CD4-positive, alpha-beta T cell treated with Interleukin-10 for 1 hour (primary cell): ENCODE results near the gene S100A1.
A peak's percentile ranks its signal among the peaks of the same experiment; 100 is the strongest.
"Not testable (repeated sequence)": the region's sequence is repeated elsewhere in the genome, so short reads cannot be mapped to it uniquely, and the experiment has no call there.

Experiments used
- DNase-seq: peaks from one replicate; pipeline ENCODE4 v3.0.0-alpha.2; 2020

Gene S100A1

DNA sequence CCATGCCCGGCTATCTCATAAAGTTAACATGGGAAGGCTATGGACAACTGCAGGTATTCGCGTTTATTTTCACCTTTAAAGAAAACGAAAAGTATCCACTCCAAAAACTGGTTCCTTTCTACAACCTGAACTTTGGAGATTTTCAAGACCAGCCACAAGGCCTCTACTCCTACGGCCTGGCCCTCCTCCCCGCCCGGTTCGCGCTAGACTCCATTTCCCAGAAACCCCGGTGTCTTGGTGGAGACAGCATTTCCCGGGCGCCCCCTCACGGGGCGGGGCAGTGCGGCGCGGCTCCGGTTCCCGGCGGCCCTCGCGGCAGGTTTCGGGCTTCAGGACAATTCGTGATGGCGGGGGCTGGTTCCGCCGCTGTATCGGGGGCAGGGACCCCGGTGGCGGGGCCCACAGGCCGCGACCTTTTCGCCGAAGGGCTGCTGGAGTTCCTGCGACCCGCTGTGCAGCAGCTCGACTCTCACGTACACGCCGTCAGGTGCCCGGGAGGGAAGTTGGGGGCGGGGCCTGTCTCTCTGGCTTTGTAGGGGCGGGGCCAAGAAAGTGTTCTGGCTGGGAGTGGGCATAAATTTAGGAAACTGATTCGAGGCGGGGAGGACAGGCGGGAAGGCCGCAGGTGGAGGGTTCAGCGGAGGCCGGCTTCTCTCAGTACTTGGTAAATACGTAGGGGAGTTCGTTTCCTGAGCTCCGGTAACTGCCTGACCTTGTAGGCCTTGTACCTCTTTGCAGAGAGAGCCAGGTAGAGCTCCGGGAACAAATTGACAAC lies 30.4 kb downstream of the S100A1 start, which contains the start of gene SNAPIN:
TSS of gene SNAPIN (plus strand) at position 304 of the 775 bp plus-strand sequence. CDS start at position 345, 41 bp downstream.
- peak; percentile 92 for DNase-seq

- no peak for DNase-seq
Measured at GRCh38 chr1:153659175-153659534, 30.9 kb downstream of the S100A1 start.

GRCh38 chr1:153659656-153660055 lies 31.4 kb downstream of the S100A1 start:
- DNase-seq: no peak

GRCh38 chr1:153661111-153661708 lies 33.0 kb downstream of the S100A1 start:
- DNase-seq: no peak

GRCh38 chr1:153662269-153662668 lies 34.0 kb downstream of the S100A1 start:
- DNase-seq: no peak

DNA sequence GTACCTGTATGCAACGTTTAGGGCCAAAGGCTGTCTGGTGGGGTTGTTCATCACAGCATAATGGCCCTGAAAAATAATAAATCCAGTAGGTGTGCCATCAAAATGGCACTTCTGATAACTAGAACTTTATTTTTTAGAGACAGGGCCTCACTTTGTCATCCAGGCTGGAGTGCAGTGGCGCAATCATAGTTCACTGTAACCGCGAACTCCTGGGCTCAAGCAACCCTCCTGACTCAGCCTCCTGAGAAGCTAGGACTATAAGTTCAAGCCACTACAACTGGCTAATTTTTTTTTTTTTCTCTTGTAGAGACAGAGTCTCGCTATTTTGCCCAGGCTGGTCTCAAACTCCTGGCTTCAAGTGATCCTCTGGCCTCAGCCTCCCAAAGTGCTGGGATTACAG lies 35.0 kb downstream of the S100A1 start:
- no peak for DNase-seq

DNA sequence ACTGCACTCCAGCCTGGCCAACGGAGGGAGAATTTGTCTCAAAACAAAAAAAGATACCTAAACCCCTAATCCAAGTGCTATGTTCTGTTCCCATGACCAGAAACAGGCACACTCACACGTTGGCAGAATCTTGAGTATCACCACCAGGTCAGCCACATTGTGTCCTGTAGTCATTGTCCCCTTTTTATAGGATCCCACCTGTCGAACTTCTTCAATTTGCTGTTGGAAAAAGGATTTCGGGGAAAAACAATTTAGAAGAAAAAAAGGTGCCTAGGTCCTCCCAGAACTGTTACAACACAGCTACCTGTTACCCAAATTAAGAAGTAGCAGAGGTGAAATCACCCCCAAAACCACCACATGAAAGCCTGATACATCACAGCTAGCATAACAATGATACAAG lies 39.2 kb downstream of the S100A1 start:
- no peak for DNase-seq

- not testable (repeated sequence) for DNase-seq
Measured at GRCh38 chr1:153668672-153669071, 40.4 kb downstream of the S100A1 start.

DNA sequence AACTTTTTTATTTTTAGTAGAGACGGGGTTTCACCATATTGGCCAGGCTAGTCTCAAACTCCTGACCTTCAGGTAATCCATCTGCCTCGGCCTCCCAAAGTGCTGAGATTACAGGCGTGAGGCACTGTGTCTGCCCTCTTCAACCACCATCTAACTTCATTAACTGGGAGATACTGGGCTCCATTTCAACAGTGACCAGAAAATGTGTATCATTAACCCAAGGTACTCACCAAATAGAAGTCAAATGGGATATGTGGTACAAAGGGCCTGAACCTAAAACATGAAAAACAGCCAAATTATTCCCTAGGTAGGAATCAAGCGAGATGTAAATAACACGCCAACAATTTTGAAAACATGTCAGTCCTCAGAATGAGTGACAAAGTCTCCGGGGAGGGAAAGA lies 41.4 kb downstream of the S100A1 start:
- no peak for DNase-seq

- DNase-seq: no peak
Measured at GRCh38 chr1:153670257-153670858, 42.1 kb downstream of the S100A1 start.

DNA sequence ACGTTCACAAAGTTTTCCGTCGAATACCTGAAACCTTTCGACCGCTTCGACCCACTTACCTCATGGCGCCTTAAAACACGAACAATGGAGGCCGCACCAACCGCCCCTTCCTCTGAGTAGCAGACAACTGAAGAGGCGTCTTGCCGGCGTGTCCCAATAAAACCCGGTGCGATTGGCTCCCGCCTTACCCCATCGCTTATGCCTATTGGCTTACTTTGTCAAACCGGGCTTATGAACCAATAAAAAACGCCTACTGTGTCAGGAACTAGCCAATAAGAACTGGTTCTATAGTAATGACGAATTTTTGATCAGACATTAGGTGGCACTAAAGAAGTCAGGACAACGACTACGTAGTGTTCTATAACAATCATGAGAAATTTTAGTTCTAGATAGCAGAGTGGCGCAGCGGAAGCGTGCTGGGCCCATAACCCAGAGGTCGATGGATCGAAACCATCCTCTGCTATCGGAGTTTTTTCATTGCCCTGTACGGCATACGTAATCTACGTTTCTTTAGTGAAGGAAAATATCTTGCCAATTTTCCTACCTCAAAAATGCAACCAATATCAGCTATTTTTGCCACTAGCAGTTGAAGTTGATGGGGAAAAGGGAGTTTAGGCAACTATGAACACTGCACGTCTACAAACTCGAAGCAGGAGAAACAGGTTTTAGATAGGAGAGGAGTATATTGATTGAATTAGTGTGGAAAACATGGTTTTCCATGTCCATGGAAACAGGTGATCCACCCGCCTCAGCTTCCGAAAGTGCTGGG lies 42.8 kb downstream of the S100A1 start, which contains the start of gene ILF2:
TSS of gene ILF2 (minus strand) at position 135 of the 769 bp plus-strand sequence. CDS start at position 64, 71 bp downstream.
- peak; percentile 99 for DNase-seq

- DNase-seq: peak; percentile 65
Measured at GRCh38 chr1:153671628-153672353, 43.6 kb downstream of the S100A1 start.

DNA sequence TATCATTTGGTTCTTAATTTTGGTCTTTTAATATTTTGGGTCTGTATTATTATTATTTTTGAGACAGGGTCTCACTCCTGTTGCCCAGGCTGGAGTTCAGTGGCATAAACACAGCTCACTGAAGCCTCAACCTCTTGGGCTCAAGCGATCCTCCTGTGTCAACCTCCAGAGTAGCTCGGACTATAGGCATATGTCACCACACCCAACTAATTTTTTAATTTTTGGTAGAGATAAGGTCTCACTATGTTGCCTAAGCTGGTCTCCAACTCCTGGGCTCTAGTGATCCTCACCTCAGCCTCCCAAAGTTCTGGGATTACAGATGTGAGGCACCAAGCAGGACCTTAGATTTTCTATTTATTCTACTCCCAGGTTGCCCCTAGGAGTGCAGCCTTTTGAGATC lies 45.3 kb downstream of the S100A1 start:
- no peak for DNase-seq

DNA sequence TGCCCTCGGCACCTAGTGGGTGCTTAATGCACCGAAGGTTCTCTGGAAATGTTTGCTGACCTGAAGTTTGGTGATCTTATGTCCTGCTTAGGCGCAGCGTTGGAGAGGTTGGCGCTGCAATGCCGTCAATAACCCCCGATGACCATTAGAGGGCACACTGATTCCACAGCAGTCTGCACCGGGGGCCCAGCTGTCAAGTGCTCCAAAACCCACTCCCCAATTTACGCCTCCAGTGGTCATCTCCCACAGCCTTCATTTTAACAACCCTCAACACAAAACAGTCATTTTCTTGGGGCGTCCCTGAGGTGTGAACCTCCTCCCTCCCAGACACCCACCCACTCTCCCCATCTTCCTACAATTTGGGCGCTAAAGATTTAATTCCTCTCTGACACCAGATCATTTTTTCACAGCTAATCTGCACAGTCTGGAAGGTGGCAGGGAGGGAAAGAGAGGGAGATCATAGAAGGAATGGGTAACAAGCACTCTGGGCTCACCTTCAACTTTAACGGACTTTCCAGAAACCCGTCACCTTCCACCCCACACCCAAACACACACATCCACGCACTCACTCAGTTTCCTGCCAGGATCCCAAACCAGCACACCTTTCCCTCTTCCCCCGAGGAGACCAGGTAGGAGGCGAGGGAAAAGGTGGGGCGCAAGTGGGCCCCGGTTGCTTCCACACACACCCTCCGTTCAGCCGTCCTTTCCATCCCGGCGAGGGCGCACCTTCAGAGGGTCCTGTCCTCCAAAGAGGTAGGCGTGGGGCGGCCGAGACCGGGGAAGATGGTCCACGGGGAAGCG lies 49.7 kb downstream of the S100A1 start:
- peak; percentile 59 for DNase-seq

DNA sequence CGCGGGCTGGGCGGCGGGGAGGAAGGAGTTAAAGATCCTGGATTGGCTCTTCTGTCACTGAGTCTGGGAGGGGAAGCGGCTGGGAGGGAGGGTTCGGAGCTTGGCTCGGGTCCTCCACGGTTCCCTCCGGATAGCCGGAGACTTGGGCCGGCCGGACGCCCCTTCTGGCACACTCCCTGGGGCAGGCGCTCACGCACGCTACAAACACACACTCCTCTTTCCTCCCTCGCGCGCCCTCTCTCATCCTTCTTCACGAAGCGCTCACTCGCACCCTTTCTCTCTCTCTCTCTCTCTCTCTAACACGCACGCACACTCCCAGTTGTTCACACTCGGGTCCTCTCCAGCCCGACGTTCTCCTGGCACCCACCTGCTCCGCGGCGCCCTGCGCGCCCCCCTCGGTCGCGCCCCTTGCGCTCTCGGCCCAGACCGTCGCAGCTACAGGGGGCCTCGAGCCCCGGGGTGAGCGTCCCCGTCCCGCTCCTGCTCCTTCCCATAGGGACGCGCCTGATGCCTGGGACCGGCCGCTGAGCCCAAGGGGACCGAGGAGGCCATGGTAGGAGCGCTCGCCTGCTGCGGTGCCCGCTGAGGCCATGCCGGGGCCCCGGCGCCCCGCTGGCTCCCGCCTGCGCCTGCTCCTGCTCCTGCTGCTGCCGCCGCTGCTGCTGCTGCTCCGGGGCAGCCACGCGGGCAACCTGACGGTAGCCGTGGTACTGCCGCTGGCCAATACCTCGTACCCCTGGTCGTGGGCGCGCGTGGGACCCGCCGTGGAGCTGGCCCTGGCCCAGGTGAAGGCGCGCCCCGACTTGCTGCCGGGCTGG lies 50.5 kb downstream of the S100A1 start, which contains the start of gene NPR1:
TSS of gene NPR1 (plus strand) at position 170 of the 818 bp plus-strand sequence. CDS start at position 591, 421 bp downstream.
- no peak for DNase-seq

- DNase-seq: no peak
Measured at GRCh38 chr1:153679337-153680119, 51.3 kb downstream of the S100A1 start.

DNA sequence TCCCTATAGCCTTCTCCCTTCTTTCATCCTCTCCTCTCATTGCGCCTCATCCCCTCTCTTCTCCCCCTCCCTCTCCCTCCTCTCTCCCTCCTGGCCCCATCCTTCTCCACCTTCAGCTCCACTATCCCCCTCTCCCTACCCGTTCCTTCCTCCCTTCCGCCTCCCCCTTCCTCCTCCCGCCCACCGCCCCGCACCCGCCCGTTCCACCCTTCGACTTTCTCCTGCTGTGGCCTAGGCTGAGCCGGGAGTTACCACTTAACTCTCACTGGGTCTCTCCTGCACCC lies 51.8 kb downstream of the S100A1 start:
- DNase-seq: no peak
